ENCODE data around the gene CC2D2A. TPM values are rescaled to one million over a fixed set of nuclear protein-coding genes. Genes with fewer than 3 reads are reported as not detected.
"Not testable (repeated sequence)": the region's sequence is repeated elsewhere in the genome, so short reads cannot be mapped to it uniquely, and the experiment has no call there.

CC2D2A gene
- total RNA-seq, 4 donors from 2014 or later, result 5.6 to 36.7 (median 9.6) TPM

- H3K9me3 ChIP-seq, result no peaks in the 10 kb centered on the region
- H3K4me3 ChIP-seq, result no peak overlapping the region
- no peak overlapping the region for H3K27ac ChIP-seq
- no peaks in the 10 kb centered on the region for H3K36me3 ChIP-seq
- in situ Hi-C loops (cut with MboI; ENCODE audit: low pct_ligation_motif_present in 1 of 4, low pct_unique_long_range_greater_than_20kb in 1 of 4, low sequenced_read_pairs in 3 of 4) (no loop called here), intact Hi-C loops (cut with DNase I; ENCODE audit: low total_unique reads) (no loop called here)
- WGBS, 2 donors (ENCODE audit: low coverage in 1 of 2), result 86 to 93% methylated on average over 4 of the region's 4 CpGs
- no peaks in the 10 kb centered on the region for H3K27me3 ChIP-seq
- TF ChIP-seq POLR2AphosphoS5 (IDR thresholded peaks at IDR 0.05) (no peak), POLR2A (IDR thresholded peaks at IDR 0.05) (no peak), EP300 (IDR thresholded peaks at IDR 0.05; ENCODE audit: low read depth) (no peak), CTCF (IDR thresholded peaks at IDR 0.05) (no peak)
- no peaks in the 10 kb centered on the region for H3K4me1 ChIP-seq
- DNase-seq, result no peak
Observed at GRCh38 chr4:15515106-15515505, 45.4 kb downstream of the CC2D2A start.

- intact Hi-C loops (cut with DNase I; ENCODE audit: low total_unique reads) (no loop called here), in situ Hi-C loops (cut with MboI; ENCODE audit: low pct_ligation_motif_present in 1 of 4, low pct_unique_long_range_greater_than_20kb in 1 of 4, low sequenced_read_pairs in 3 of 4) (no loop called here)
- no peaks in the 10 kb centered on the region for H3K27me3 ChIP-seq
- no peak for DNase-seq
- H3K4me3 ChIP-seq, result no peak overlapping the region
- H3K9me3 ChIP-seq, result no peaks in the 10 kb centered on the region
- 89 to 90% methylated on average over 3 of the region's 3 CpGs for WGBS, 2 donors (ENCODE audit: low coverage in 1 of 2)
- H3K27ac ChIP-seq, result no peak overlapping the region
- TF ChIP-seq POLR2A (IDR thresholded peaks at IDR 0.05), result no peak
- no peak for TF ChIP-seq POLR2AphosphoS5 (IDR thresholded peaks at IDR 0.05)
- no peak for TF ChIP-seq EP300 (IDR thresholded peaks at IDR 0.05; ENCODE audit: low read depth)
- TF ChIP-seq CTCF (IDR thresholded peaks at IDR 0.05), result no peak
- H3K4me1 ChIP-seq, result no peaks in the 10 kb centered on the region
- no peaks in the 10 kb centered on the region for H3K36me3 ChIP-seq
Observed at GRCh38 chr4:15516494-15516893, 46.8 kb downstream of the CC2D2A start.

- H3K4me3 ChIP-seq; H3K27me3 ChIP-seq; in situ Hi-C loops (cut with MboI; ENCODE audit: low pct_ligation_motif_present in 1 of 4, low pct_unique_long_range_greater_than_20kb in 1 of 4, low sequenced_read_pairs in 3 of 4); H3K27ac ChIP-seq; H3K36me3 ChIP-seq; DNase-seq; H3K4me1 ChIP-seq; H3K9me3 ChIP-seq; intact Hi-C loops (cut with DNase I; ENCODE audit: low total_unique reads): not testable (repeated sequence)
- WGBS, 2 donors (ENCODE audit: low coverage in 1 of 2), result 90 to 100% methylated on average over 3 to 4 of the region's 4 CpGs
Observed at GRCh38 chr4:15517681-15518080, 48.0 kb downstream of the CC2D2A start.

GRCh38 chr4:15521442-15522039 lies 51.9 kb downstream of the CC2D2A start:
- Histone ChIP-seq H3K4me1 (no peaks in the 10 kb centered on the region), H3K27me3 (no peaks in the 10 kb centered on the region), H3K27ac (no peak overlapping the region), H3K36me3 (no peaks in the 10 kb centered on the region), H3K9me3 (no peaks in the 10 kb centered on the region), H3K4me3 (no peak overlapping the region)
- in situ Hi-C loops (cut with MboI; ENCODE audit: low pct_ligation_motif_present in 1 of 4, low pct_unique_long_range_greater_than_20kb in 1 of 4, low sequenced_read_pairs in 3 of 4), result no loop called here
- DNase-seq, result no peak
- TF ChIP-seq CTCF (IDR thresholded peaks at IDR 0.05), result no peak
- TF ChIP-seq POLR2A (IDR thresholded peaks at IDR 0.05), result no peak
- TF ChIP-seq EP300 (IDR thresholded peaks at IDR 0.05; ENCODE audit: low read depth), result no peak
- no peak for TF ChIP-seq POLR2AphosphoS5 (IDR thresholded peaks at IDR 0.05)
- intact Hi-C loops (cut with DNase I; ENCODE audit: low total_unique reads), result no loop called here
- 95 to 96% methylated on average over 3 to 4 of the region's 4 CpGs for WGBS, 2 donors (ENCODE audit: low coverage in 1 of 2)

- Histone ChIP-seq H3K4me1 (no peaks in the 10 kb centered on the region), H3K27ac (no peak overlapping the region), H3K27me3 (no peaks in the 10 kb centered on the region), H3K36me3 (no peaks in the 10 kb centered on the region), H3K9me3 (no peaks in the 10 kb centered on the region), H3K4me3 (no peak overlapping the region)
- intact Hi-C loops (cut with DNase I; ENCODE audit: low total_unique reads), result no loop called here
- DNase-seq, result no peak
- no peak for TF ChIP-seq POLR2A (IDR thresholded peaks at IDR 0.05)
- no peak for TF ChIP-seq POLR2AphosphoS5 (IDR thresholded peaks at IDR 0.05)
- TF ChIP-seq CTCF (IDR thresholded peaks at IDR 0.05), result no peak
- no peak for TF ChIP-seq EP300 (IDR thresholded peaks at IDR 0.05; ENCODE audit: low read depth)
- 33 to 82% methylated on average over 1 to 2 of the region's 2 CpGs for WGBS, 2 donors (ENCODE audit: low coverage in 1 of 2)
- in situ Hi-C loops (cut with MboI; ENCODE audit: low pct_ligation_motif_present in 1 of 4, low pct_unique_long_range_greater_than_20kb in 1 of 4, low sequenced_read_pairs in 3 of 4), result no loop called here
Observed at GRCh38 chr4:15525080-15525479, 55.4 kb downstream of the CC2D2A start.

All from transverse colon (tissue), 4 donors.